22Rv1 (cell line): ENCODE measurements around the gene CACNB2.
"Not testable (repeated sequence)": the region's sequence is repeated elsewhere in the genome, so short reads cannot be mapped to it uniquely, and the experiment has no call there.

Experiments
- CTCF ChIP-seq: fragments of 450-650 bp; IDR thresholded peaks from 2 replicates; pipeline ENCODE4 v1.5.1; 2017; ENCODE audit warnings: mild to moderate bottlenecking
- ZFX ChIP-seq: fragments of 450-650 bp; IDR thresholded peaks from 2 replicates; pipeline ENCODE4 v1.6.1; 2017; ENCODE audit warnings: antibody characterized with exemption, borderline replicate concordance

- not testable (repeated sequence) for TF ChIP-seq CTCF, ZFX
These were observed 430.2 kb downstream of the CACNB2 start for GRCh38 chr10:18570386-18570785.
